AG10803 (cell line): Measurements from ENCODE around the gene FNDC8.

Experiments
- DNase-seq: peaks from one replicate; pipeline ENCODE4 v3.0.0; 2010; ENCODE audit warnings: low read depth
- H3K4me3 ChIP-seq: 2 replicates; pipeline ENCODE4 v1.5.1; 2011; ENCODE audit warnings: mild to moderate bottlenecking, low read length, control low read depth
- CTCF ChIP-seq: conservative IDR thresholded peaks from 2 replicates; pipeline ENCODE4 v1.5.1; 2011; ENCODE audit warnings: mild to moderate bottlenecking, low read length, control low read depth, inconsistent platforms

Gene FNDC8

GRCh38 chr17:35117984-35118383 lies 3.4 kb upstream of the FNDC8 start:
- TF ChIP-seq CTCF = peak; percentile 39; the same call in 1 of the 2 replicates
- no peak overlapping the region for H3K4me3 ChIP-seq
- peak; percentile 45 for DNase-seq

DNA sequence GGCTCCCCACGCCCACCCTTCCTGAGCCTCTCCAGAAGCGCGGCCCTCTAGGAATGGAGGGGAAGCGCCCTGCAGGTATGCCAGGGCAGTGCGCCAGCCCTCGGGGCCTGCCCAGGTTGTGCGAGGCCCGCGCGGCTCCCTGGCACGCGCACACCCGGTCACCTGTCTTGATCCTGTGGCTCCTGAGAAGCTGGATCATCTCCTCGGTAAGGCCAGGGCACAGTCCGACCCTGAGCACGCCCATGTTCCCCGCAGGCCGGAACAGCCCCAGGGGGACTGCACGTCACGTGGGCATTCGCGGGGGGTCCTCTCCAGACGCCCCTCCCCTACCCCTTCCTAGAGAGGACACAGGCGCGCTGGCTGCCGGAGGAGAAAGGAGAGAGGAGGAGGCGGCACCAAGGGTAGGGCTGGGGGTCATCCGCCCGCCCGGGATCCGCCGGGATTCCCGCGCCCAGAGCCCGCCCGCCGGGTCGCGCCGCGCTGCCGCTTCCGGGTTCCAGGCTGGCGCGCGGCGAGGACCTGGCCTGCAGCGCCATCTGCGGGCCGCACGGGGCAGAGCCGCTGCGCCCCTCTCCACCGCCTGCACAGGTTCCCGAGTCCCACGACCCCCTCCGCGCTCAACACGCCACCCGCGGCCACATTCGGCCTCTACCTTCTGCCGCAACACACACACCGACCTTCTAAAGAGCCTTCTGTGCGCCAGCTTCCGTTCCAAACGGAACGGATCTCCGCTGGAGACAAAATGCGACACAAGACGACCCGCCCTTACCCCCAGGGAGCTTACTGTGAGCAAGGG lies 1.8 kb upstream of the FNDC8 start, which contains the start of gene RAD51D:
RAD51D (minus strand) TSS at position 491 of the 796 bp plus-strand sequence; CDS start at position 244, 247 bp downstream.
- TF ChIP-seq CTCF = peak; percentile 61
- peak within 1 kb of the TSS; percentile 90 for H3K4me3 ChIP-seq
- DNase-seq = peak; percentile 56

DNA sequence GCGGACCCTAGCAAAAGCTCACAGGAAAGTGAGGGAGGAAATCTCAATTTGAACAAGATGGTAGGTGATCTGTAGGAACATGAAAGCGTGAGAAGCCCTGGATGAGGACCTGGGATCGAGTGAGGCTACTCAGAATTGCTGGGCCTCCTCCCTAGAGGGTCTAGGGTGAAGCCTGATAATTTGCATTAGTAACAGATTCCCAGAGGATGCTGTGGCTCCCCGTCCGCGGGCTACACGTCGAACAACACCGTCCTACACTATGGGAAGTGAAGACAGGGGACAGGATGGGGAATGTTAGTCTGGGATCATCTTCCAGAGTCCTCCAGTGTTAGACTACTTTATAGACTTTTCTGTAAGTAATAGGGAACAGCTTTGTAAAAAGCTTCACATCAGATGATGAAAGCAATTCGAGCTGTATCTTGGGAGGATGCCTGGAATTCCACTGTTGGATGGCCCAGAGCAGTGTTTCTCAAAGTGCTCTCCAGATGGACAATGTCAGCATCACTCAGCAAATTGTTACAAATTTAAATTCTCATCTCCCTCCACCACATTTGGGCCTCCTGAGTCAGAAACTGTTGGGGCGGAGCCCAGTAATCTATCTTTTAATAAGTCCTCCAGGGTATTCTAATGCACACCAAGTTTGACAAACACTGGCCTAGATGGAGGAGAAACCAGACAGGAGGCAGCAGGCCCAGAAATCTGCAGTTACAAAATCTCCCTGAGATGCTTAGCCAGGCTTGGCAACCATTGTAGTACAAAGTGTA lies 6.5 kb downstream of the FNDC8 start:
- H3K4me3 ChIP-seq = no peak overlapping the region
- no peak for TF ChIP-seq CTCF
- DNase-seq = peak; percentile 96

DNA sequence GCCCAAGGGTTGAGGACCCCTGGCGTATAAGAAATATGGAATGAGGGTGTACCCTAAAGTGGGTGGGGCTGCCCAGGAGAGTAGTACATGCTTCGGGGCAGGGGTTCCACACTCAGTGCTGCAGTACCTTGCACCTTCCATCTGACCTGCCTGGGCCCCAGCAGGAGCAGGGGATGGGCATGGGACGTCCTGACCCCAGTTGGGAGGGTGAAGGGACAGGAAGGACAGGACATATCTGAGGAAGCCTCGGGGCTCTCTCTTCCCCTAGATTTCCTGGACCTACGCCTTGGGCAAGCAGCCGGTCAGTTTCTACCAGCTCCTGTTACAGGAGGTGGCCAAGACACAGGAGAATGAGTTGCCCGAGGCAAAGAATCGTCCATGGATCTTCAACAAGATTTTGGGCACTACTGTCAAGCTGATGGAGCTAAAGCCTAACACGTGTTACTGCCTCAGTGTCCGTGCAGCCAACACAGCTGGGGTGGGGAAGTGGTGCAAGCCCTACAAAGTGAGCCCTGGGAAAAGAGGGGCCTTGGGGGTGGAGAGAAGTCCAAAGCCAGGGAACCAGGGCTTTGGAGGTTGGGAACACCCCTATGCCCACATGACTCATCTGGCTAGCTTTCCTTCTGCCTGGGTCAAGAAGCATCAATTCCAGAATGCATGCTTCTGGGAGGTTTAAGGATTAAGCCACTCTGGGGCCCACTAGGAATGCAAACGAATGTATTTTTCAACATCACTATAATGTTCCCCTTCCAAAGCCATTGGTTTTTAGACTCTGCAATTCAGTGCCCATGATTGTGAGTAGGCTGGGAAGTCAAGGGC lies 7.9 kb downstream of the FNDC8 start:
- DNase-seq = peak; percentile 40
- no peak overlapping the region for H3K4me3 ChIP-seq
- no peak for TF ChIP-seq CTCF

DNA sequence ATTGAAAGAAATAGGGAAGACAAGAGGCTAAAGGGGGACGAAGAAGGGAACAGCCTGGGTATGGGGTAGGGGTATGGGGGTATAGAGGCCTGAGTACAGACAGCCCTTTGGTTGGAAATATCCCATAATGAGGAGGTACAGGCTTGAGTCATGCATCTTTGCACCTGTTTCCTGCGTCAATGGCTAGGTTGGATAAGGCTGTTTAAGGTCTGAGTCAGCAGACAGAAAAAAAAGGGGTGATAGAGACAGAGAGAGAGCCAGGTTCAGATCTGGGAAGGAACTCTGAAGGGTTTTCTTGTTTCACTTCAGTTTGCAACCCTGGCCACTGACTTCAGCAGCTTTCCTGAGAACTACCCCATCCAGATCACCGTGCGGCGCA lies 8.5 kb downstream of the FNDC8 start:
- no peak for TF ChIP-seq CTCF
- H3K4me3 ChIP-seq = no peak overlapping the region
- DNase-seq = no peak

- no peak overlapping the region for H3K4me3 ChIP-seq
- no peak for TF ChIP-seq CTCF
- DNase-seq = no peak
Measured at GRCh38 chr17:35130392-35130791, 9.0 kb downstream of the FNDC8 start.
